ENCODE results near the gene BMAL1.
A peak's percentile ranks its signal among the peaks of the same experiment; 100 is the strongest.

BMAL1 gene

DNA sequence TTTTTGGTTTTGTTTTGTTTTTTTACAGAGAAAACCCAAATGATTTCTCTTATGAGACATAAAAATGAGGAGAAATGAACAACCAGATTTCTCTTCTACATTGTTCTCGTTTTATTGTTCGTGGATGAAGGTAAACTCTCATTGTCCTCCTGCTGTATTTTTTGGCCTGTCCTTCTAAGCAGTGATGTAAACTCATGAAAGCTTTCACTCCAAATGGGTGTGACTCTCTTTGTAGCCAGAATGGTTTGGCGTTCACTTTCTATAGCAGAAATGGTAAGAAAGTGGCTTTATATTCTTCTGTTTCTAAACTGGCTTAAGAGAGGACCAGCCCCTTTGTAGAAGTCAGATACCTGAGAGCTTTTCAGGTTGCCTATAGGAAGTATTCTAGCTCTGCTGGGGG lies 15.5 kb upstream of the BMAL1 start:
- no peak for DNase-seq

DNA sequence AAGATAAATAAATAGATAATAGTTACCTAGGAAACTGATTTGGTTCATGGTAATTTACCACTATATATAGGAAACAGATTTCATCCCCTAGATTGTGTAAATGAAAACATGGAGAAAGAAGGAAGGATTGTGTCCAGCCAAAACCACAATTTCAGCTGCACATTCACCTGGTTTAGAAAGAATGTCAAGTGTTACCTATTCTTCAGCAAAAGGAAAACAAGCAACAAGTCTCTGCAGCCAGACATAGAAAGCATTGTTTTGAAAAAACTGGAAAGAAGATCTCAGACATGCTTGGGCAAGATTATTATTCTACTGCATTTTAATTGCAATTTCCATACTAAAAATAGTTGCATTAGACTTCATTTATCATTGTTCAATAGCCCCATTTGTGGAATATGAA lies 8.8 kb upstream of the BMAL1 start:
- no peak for DNase-seq

DNA sequence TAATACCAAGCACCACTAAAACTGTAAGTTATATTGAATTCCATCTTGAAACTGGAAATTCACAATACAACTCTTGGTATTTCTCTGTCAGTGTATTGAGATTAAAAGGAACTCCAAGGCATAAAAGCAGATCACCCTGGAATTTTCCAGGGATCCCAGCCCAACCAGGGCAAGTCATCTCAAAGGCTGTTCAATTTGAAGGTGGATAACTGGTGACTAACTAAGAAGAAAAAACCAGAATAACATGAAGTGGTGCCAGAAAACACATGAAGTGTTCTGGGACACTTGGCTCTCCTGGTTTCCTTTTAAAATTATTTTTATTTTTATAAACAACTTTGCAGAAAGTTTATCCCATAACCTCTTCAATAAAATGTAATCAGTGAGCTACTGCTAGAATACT lies 7.8 kb upstream of the BMAL1 start:
- no peak for DNase-seq

DNA sequence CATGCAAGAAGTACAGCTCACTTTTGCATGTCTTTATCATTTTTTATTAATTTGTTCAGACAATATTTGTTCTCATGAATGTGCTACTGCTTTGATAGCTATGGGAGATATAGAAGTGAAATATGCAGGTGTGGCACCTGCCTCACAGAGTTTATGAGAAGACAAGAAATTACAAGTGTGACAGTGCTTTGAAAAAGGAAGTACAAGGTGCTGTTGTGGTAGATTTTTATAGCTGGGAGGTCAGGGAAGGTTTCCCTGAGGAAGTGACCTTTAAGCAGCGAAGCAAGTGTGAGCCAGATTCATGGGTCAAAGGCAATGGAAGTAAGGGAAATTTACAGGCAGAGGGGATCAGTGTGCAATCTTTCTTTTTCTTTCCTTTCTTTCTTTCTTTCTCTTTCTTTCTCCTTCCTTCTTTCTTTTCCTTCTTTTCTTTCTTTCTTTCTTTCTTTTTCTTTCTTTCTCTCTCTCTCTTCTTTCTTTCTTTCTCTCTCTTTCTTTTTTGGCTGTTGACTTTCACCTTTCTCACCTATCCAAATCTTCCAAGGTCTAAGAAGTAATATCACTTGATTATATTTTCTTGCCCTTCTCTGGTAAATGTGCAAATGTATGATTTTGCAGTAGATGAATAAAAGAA lies 6.4 kb upstream of the BMAL1 start:
- no peak for DNase-seq

DNA sequence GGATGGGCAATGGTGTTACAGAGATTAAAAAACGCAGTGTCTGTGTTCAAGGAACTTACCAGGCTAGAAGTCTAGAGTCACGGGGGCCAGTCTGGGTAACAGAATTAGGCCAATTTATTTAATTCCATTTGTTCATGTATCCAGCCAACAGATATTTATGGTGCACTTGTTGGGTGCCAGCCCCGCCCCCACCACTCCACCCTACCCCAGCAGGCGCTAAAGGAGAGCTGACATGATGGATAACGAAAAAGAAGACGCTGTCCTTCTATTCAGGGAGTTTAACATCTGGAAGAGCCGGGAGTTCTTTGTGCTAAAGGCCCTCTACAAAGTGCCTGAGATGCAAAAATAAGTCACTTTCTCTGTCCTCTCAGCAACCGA lies 1.1 kb upstream of the BMAL1 start:
- no peak for DNase-seq

DNA sequence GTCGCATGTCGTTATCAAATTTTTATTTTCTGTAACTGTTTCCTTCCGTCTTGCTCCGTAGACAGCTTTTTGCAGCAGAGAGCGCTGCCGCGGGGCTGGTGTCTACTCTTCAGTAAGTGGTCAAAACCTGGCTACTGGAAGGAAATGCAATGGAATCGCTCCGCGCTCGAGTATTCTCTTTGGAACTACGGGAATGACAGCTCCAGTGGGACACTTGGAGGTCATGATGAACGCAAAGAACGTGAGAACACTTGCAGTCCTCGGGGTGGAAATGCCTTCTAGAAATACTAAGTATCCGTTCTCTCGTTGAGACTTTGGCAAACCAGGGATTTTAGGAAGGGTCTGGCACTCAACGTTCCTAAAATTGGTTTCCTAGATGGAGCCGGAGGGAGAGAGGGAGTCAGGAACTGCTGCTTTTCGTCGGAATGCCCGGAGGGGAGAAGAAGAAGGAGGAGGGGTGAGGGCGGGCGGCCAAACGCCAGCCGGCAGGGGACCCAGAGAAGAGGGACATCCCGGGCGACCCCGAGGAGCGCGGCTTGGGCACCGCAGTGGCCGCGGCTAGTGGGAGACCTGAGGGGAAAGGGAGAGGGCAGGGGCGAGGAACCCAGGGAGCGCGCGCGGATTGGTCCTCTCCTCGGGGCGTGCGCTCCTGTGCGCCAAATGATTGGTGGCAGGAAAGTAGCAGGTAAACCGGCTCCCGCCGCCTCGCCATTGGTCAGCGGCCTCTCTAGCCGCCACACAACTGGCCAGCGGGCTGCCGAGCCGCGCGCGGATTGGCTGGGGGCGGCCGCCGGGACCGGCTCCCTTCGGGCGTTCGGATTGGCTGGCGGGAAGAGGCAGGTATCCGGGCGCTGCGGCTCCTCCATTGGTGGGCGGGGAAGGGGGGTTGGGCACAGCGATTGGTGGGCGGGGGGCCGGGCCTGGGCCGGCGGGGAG lies 490 bp upstream of the BMAL1 start:
- DNase-seq: peak; percentile 98

DNA sequence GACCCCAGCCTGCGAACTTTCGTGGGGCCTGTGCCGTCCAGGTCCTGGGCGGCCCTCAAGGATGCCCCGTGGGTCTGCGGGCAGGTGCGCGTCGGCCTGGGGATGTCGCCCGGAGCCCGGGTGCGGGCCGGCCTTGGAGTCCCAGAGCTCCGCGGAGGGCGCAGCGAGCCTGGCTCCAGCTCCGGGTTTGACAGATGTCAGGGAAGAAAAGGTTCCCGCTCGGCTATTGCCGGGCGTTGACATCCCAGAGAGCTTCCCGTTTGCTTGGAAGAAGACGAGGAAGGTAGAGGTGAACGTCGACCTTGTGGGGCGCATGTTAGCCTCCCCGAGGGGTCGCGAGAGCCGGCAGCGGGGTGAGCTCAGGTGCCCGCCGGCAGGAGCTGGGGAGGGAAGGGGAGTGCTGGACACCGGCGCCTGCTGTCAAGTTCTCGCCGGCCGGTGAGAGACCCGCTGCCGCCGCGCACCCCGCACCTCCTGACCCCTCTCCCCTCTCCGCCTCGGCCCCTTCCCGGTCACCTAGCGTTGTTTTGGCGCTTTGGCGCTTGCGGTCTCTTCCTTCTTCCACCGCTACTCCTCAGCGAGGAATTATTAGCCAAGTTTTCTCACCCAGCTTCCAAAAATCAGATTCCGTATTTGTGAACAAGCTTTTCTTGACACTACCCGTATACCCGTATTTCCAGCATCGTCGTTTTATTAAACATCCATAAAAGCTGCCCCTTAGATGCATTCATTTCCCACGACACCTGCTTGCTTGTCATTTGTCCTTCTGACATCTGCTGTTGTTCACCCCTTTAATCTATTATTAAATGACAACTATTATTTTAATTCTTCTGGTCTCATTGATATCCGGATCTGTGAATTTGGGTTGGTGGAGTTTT lies 1.3 kb downstream of the BMAL1 start:
- no peak for DNase-seq

DNA sequence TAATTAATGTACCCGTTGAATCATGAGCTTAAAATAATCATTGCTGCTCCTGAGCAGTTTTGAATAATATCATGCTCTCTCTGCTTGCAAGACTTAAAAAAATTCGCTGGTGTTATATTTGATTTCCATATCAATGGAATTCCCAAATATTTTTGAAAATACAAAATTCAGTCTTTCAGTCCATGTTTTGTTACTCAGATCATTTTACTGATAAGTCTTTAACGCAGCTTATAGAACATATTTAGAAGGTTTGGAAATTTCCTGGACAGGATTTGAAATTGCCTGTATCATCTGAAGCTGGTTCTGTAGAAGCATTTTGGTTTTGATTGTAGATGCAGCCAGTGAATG lies 1.9 kb downstream of the BMAL1 start:
- no peak for DNase-seq

DNA sequence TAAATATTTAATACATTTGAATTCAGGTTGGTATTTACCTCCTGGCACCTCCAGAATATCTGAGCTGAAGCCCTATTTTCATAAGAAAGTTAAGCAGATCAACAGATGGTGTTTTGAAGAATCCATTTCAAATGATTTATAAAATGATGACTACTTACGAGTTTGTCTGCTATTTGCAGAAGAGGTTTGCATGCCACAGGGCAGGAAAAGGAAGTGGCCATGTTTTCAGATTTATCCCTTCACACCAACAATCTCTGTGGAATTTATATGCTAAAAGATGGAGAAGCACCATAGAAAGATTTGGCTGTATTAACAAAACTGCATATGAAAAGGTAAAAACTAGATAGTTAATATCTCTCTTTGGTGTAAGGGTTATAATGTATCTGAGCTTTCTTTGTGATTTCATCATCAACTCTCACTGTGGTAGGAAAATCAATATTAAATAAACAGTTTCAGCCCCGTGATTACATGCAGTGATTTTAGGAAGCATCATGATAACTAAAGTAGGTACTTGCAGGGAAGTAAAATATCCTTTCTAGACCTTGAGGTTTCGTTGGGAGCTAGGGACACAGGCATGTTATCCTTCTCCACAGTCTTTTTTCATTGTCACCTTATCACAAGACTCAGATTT lies 2.6 kb downstream of the BMAL1 start:
- no peak for DNase-seq

DNA sequence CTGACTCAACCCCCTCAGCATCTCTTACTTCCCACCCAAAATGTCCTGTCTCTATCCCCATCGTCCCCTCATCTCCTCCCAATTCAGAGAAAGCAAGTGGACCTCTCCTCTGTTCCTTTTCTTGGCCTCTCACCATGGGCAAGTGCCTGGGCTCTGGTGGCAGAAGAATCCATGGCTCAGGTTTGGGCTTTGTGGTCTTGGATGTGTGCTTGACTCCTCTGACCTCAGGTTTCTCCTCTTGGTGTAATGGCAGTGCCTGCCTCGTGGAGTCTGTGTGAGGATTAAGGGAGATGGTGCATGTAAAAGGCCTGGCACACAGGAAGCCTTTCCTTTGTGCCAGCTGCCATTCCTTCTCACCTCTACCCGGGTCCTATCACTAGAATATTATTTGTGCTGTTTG lies 3.2 kb downstream of the BMAL1 start:
- DNase-seq: no peak

DNA sequence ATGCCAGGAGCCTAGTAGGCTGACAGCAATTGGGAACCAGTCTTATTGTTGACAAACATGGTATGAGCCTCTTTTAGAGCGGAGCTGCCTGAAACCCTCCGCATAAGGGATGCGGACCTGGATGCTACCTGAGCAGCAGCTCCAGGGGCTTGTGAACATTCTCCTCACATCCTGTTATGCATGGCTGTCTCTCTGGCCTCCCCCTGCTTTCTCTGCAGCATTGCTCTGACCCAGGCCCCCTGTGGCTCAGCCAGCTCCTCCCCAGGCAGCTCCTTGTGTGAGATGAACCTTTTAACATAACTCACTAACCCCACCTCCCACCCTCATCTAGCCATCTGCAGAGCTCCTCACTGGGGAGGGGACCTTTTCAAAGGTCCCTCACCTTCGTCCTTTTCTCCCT lies 6.0 kb downstream of the BMAL1 start:
- no peak for DNase-seq

DNA sequence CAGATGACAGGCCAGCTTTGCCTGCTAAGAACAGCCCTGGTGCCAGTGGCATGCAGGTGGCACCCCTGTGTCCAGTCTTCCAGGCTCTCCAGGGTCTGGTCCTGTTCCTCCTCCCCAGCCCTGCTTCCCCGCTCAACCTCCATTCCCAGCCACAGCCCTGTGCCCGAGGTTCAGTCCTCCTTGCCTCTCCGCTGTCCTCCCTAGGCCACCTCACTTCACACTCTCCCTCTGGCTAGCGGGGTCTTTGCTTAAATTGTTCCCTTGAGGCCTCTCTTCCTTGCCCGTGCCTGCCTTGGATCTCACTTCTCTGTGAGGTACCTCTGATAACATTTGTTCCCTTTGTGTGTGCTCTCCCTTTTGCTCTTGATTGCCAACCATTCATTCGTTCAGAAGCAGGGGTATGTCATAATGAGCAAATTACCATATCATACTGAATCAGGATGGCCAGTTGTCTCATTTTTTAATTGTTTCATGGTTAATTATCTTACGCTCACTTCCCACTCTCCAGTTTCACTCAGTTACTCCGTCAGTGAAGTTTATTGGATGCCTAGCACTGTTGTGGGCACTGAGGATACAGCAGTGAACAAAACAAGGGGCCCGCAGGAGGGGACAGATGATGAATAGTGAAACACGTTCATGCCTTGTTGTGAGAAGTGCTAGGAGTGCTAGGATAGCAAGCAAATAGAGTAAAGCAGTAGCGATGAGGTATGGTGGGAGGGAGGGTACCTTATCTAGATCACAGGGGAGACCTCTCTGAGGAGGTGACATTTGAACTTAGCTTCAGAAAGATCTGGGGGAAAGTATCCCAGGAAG lies 7.4 kb downstream of the BMAL1 start:
- DNase-seq: no peak

DNA sequence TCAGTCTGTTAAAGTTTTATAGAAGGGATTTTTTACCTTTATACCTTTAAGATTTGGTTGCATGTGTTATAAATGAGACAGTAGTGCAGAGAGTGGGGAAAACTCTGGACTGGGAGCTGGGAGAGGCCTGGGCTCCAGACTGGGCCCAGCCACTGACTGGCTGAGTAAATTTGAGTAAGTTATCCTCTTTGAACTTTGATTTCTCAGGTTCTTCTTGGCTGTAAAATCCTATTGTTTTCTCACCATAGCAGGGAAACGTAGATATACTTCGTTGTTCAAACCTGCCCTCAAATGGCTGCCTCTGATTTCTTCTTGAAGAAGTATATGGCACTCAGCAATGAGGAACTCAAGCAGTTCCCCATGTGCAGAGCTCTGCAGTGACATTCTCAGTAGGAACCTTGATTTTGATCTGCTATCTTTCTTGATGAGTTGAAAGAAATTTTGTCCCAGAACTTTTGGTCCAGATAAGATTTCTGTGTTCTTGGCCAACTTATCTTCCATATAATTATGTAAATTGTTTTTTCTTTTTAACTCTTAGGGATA lies 8.8 kb downstream of the BMAL1 start:
- DNase-seq: no peak

DNA sequence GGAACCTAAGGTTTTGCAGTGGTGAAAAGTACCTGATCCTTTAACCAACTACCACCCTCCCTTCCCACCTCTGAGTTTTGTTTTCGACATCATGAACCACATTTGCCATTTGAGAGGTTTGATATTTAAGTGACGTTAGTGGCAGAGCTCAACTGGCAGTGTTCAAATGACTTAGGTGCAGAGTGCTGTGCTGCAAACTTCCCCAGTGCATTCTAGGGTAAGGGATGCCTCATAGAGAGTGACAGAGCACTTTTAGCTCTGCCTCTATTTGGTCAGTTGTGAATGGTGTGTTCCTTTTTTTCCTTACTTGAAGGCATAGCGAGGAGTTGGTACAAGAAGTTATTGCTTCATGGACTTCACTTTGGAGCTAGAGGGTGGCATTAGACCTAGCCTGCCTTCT lies 9.4 kb downstream of the BMAL1 start:
- no peak for DNase-seq

DNA sequence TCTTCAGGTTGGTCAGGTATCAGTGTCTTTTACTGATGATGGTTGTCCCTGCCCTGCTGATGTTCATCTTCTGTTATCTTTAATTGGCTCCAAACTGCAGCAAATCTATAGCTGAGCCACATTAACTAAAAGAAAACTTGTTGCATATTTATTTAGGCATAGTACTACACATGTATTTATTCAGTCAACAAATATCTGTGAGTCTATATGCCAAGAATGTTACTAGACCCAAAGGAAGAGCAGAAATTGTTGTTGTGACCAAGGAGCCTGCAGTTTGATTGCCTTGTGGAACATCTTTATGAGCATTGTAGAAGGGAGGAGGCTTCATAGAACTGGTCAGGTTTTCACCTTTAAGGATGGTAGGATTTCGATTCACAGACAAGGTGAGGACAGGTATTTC lies 10.1 kb downstream of the BMAL1 start:
- no peak for DNase-seq

DNA sequence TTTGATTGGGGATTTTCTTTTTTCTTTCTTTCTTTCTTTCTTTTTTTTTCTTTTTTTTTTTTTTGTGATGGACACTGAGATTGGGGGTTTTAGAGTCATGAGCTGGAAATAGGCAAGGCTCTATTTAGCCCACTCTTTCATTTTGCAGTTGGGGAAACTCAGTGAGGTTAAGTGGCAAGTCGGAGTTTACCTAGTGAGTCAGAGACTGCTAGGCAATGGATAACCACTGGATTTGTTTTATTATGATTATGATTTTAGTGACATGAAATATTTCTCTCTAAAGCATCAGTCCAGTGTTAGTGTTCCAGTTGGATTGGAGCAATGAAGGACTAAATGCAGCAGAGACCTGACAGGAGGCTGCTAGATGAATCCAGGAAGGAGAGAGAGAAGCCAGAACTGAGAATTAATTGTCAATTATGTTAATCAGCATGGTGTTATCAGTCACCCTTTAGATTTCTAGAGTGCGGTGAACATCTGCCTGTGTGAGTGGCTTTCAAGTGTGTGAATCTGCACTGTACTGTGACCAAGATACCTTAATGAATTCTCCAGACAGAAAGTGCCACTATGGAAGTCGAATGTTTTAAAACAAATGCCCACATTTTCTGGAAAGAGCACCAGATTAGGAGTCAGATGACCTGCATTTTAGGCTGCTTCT lies 10.9 kb downstream of the BMAL1 start:
- DNase-seq: no peak

DNA sequence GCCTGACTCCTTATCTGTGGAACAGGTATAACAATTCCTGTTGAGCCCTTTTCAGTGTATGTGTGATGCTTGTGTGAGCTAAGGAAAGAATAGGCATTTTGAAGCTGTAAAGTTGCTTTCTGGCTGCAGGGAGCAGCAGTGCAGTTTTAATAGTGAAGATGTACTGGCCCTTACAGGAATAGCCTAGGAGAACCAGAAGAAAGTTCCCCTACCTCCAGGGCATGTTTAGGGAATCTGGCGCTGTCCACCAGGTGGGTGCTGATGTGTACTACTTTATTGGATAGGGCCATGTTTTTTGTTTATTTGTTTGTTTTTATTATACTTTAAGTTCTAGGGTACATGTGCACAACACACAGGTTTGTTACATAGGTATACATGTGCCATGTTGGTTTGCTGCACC lies 11.5 kb downstream of the BMAL1 start:
- no peak for DNase-seq

DNA sequence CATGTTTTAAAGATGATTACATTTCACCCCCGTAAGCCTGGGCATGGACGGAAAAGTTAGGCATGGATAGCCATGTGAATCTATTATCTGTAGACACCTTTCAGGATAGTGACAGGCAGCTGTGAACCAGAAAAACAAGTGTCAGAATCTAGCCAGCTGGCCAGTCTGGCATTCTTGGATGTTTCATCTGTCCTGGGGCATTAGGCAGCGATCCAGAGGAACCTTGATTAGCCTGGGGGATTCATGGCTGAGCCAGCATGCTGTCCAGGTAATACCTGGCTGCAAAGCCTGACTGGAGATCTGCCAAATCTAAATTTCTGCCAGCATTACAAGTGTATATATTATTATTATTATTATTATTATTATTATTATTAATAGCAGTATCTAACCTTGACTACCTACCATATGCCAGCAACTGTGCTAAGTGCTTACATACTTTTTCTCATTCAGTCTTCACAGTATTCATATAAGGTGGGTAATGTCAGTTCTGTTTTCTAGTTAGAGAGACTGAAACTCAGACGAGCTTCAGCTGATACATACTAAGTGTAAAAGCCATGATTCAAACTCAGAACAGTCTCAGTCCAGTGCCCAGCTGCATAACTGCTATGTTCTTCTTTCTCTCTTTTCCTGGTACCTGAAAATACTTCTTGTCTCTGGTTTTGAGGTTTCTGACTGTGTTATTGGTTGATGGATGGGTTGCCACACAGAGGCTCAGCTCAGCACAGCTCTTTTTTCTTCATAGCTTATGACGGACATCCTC lies 12.8 kb downstream of the BMAL1 start:
- no peak for DNase-seq

DNA sequence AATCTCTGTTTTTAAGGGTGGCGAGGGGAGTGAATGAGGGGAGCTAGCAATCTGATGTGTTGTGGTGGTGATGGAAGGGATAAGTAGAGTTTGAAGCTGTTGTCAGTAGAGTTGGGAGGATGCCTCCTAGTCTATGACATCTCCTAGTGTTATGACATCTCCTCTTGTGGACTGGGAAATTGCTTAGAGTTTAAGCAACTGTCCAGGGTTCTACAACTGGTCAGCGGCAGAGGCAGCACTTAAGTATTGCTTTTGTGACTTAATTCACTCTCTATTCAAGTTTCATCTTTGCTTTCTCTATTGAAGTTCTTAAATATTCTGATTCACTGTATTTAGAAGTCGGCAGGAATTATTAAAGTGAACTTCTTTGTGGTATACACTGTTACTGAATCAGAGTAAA lies 13.8 kb downstream of the BMAL1 start:
- DNase-seq: no peak

DNA sequence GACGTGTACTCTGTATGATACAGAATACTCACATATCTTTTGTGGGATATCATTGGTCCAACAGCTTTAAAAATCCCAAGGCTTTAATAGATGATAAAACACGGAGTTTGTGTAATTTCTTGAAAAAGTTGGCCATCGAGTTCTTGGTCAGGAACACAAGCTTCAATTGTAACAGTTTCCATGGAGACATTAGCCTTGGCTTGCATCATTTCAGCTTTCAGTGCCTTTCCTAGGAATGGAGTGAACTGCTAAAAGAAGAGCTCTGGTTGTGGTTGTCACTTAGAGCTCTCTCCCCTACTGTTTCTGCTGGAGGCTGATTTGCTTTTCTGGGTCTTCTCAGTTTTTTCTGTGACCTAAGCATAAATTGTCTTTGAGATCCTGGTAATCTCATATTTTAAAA lies 14.2 kb downstream of the BMAL1 start:
- DNase-seq: no peak

DNA sequence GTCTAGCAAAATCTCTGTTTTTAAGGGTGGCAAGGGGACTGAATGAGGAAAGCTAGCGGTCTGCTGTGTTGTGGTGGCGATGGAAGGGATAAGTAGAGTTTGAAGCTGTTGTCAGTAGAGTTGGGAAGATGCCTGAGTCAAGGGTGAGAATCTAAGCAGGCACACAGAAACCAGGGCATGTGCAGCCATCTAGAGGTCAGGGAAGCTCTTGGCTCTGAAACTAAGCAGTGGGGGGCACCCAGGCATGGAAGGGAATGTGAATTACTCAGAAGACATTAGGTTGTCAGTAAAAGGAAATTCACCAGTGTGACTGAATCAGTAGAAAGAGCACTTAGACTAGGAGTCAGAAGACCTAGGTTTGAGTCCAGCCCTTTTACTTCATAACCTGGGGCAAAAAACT lies 15.4 kb downstream of the BMAL1 start:
- no peak for DNase-seq

Measured in NCI-H774 (cell line).